ENCODE measurements around the gene VIPR1.
A peak's percentile ranks its signal among the peaks of the same experiment; 100 is the strongest.

DNA sequence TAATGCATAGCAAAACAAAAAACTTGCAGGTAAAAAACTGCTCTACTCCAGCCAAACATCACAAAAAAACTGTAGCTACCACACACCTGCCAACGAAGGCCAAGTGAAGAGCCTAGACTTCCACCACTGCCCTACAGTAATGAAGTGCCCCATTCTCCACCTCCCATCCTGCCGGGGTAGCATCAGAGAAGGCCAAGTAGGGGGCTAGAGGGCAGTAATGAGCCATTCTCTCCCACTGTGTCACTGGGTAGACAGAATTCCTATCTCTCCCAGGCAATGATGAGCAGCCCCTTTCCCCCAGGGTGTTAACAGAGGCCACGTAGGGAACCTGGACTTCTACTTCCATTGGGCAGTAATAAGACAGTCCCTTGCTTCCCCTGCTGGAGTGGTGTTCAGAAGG, 69.8 kb downstream of the VIPR1 start:
- TF ChIP-seq, protein P1, sequence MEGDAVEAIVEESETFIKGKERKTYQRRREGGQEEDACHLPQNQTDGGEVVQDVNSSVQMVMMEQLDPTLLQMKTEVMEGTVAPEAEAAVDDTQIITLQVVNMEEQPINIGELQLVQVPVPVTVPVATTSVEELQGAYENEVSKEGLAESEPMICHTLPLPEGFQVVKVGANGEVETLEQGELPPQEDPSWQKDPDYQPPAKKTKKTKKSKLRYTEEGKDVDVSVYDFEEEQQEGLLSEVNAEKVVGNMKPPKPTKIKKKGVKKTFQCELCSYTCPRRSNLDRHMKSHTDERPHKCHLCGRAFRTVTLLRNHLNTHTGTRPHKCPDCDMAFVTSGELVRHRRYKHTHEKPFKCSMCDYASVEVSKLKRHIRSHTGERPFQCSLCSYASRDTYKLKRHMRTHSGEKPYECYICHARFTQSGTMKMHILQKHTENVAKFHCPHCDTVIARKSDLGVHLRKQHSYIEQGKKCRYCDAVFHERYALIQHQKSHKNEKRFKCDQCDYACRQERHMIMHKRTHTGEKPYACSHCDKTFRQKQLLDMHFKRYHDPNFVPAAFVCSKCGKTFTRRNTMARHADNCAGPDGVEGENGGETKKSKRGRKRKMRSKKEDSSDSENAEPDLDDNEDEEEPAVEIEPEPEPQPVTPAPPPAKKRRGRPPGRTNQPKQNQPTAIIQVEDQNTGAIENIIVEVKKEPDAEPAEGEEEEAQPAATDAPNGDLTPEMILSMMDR (IDR thresholded peaks at IDR 0.05; ENCODE audit: low read depth, low read length): peak; percentile 64
- TF ChIP-seq EZH2phosphoT487 (IDR thresholded peaks at IDR 0.05; ENCODE audit: low read depth): no peak
